MV-4-11 (cell line): ENCODE results near the gene NCOA1.
A peak's percentile ranks its signal among the peaks of the same experiment; 100 is the strongest.
"Not testable (repeated sequence)": the region's sequence is repeated elsewhere in the genome, so short reads cannot be mapped to it uniquely, and the experiment has no call there.

Experiments
- DNase-seq: peaks from one replicate; lab custom pipeline; 2025; lab: John Stamatoyannopoulos, UW

Gene NCOA1

DNA sequence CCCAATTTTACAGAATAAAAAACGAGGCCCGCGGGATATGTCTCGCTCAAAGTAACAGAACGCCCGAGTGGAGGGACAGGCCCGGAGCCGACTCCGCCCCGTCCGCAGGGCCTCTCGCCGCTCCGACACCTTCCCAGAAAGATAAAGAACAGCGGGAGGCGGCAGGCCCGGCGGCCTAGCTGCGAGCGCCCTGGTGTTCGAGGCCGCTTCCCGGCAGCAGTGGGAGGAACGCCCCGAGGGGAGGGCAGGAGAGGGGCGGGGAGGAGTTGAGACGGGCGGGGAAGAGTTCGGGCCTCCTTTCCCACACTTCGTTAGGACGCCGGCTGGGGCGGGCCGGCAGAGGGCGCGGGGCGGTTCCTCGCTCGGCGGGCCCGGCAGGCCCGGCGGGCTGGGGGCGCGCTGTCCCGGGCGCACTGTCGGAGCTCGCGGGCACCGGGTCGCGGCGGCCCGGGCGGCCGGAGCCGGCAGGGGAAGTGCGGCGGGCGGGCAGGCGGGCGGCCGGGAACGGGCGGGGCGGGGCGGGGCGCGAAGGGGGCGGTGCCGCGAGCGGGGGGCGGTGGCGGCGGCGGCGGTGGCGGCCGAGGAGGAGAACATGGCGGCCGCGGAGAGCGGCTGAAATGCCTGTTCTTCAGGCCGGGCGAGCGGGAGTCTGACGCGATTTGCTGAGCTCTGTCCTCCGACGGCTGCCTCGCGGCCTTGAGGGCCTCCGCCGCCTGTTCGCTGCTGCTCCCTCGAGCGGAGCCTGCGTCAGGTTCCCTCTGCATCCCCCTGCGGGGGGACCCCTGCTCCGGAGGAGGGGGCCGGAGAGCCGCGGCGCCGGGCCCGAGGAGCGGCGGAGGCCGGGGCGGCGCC lies at the start of gene NCOA1:
Gene NCOA1 (plus strand): TSS at position 565 of the 852 bp plus-strand sequence. CDS start 167,424 bp downstream, outside the sequence.
- DNase-seq, result peak; percentile 80

- peak; percentile 92 for DNase-seq
These were observed 42.3 kb upstream of the NCOA1 start for GRCh38 chr2:24448797-24449196.

- no peak for DNase-seq
These were observed 41.7 kb upstream of the NCOA1 start for GRCh38 chr2:24449344-24449743.

DNA sequence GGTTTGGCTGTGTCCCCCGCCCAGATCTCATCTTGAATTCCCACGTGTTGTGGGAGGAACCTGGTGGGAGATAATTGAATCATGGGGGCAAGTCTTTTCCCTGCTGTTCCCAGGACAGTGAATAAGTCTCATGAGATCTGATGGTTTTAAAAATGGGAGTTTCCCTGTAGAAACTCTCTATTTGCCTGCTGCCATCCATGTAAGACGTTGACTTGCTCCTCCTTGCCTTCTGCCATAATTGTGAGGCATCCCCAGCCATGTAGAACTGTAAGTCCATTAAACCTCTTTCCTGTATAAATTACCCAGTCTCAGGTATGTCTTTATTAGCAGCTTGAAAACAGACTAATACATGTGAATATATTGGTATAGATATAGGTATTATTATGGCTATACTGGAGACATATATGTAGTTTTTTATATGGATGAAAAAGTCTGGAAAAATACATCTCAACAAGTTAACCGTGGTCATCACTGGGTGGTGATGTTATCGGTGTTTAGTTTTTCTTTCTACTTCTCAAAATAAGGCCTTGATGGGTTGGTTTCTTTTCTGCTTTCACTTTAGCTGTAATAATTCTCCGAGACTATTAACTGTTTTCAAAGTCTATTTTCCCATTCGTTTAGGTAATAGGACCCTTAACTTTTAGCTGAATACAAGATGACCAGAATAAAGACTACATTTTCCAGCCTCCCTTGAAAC lies 39.1 kb upstream of the NCOA1 start:
- peak; percentile 47 for DNase-seq

DNA sequence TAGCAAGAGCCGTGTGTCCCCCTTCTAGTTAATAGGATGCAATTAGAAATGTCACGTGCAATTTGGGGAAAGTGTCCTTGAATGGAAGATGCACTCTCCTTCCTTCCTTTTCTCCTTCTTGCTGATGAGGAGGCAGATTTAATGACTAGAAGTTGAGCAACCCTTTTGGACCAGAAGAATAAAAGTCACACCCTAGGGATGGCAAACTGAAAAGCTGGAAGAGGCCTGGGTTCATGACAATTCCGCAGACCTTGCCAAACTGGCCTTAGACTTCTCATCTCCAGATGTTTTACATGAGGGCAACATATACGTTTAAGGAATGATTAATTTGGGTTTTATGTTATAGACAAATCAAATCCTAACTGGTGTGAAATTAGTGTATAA lies 38.6 kb upstream of the NCOA1 start:
- peak; percentile 47 for DNase-seq

DNA sequence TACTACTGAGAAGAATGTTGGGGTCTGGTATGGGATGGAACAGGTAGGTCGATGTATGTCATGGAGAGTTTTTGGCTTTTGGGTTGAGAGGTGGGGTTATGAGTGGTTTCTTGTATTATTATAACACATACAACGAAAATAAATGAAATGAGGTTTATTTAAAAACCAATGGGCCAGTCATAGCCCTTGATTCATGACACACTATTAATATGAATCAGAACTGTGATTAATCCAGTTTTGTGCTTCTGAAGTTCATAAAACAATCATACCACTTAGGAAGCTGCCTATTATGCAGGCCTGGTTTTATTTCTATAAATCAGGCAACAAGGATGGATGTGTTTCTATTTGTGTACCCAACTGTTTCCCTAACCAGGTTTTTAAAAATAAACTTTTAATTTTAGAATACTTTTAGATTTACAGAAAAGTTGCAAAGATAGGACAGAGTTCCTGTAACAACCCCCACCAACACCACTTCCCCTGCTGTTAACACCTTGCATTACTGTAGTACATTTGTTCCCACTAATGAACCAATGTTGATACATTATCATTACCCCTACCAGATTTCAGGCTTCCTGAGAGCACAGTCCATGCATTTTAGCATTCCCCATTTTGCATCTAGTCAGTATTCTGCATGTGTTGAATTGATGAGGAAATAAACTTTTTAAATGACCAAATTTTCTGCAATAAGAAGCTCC lies 37.5 kb upstream of the NCOA1 start:
- no peak for DNase-seq

- DNase-seq, result peak; percentile 15
These were observed 36.8 kb upstream of the NCOA1 start for GRCh38 chr2:24454294-24454693.

DNA sequence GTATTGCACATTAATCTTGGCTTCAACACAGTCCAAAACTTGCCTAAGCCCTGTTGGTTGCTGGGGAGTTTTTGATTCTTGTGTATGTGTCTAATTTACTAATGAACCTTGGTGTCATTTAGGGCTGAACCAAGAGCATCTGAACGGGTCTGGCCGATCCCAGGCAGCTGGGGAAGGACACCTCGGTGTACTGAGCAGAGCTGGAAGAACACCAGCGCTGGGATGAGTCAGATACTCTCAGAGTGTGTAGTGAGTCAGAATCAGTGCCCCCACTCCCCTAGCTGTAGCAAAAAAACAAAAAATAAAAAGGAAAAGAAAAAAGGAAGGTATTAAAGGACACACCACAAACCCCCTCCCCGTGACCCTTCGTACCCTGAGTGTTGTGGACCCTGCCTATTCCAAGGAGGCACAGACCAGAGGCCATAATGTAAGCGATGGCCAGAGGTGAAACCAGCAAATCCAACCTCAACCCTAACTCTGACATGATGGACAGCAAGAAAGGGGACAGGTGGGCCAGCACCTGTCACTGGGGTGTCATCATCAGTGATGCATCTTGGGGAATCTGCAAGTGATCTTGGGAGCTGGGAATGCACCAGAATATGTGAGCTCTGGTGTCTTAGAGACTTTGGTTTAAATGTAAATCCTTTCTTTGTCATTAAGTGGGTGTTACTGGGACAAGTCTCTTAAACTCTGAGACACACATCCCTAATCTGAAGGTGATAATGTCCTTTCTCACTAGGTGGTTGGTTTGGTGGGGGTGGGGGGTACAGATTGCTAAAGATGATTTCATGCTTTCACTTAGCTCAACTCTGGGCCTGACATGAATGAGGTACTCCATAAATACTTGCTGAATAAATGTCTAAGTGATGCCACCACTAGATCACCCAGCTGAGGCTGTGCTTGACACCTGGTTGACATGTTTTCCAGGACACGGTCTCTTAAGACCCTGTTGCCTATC lies 34.2 kb upstream of the NCOA1 start:
- DNase-seq, result peak; percentile 76

- no peak for DNase-seq
These were observed 33.2 kb upstream of the NCOA1 start for GRCh38 chr2:24457696-24458386.

DNA sequence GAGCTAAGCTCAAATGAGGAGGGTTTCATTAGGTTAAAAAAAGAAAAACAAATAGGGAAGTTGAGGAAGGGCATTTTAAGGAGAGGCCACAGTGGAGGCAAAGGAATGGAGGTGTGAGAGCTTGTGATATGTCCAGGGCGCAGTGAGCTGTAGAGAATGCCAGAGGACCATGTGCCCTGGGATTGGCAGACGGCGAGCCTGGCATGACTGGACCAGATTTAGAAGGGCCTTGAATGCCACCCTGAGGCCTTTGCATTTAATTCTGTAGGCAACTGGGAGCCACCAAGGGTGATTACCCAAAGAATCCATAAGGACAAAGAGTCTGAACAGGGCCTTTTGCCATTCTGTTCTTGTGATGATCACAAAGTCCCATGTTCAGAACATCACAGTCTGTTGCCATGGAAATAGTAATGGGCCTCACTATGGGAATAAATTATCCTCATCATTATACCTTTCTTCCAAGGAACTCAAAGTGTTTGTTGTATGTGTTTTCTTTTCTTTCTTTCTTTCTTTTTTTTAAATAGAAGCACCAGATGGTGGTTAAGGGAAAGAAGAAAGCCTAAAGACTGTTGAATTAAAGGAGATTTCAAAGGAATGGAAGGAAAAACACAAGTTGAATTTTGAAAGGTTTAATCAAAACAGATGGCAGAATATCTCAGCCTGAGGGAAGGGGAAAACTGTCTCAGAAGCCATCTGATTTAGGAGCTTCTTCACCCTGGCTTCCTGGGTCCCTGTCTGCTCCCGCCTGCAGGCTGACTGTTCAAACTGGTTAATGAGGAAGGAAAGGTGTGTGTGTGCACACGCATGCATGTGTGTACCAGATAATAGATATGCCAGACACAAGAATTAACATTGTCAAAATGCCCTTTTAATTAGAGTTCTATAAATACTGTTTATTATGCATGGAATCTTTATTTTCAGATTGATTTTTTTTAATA lies 31.6 kb upstream of the NCOA1 start:
- no peak for DNase-seq

DNA sequence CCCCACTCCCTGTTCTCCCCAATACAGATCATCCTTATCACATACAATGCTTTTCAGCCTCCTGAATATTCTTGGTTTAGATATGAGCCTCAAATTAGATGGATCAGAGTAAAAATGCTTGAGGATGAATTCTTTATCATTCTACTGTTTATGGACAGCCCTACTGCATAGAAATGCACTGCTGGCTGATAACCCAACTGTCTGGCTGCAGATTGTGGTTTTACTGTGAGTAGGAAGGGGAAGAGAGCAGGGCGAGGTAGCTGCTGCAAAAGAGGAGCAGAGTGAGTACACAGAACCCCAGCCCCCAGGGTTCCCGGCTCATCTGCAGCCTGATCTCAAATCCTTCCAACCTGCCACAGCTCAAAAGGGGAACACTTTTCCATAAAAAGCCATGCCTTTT lies 29.4 kb upstream of the NCOA1 start:
- DNase-seq, result peak; percentile 58

- no peak for DNase-seq
These were observed 27.8 kb upstream of the NCOA1 start for GRCh38 chr2:24463271-24463670.

GRCh38 chr2:24466871-24467870 lies 23.9 kb upstream of the NCOA1 start:
- no peak for DNase-seq

DNA sequence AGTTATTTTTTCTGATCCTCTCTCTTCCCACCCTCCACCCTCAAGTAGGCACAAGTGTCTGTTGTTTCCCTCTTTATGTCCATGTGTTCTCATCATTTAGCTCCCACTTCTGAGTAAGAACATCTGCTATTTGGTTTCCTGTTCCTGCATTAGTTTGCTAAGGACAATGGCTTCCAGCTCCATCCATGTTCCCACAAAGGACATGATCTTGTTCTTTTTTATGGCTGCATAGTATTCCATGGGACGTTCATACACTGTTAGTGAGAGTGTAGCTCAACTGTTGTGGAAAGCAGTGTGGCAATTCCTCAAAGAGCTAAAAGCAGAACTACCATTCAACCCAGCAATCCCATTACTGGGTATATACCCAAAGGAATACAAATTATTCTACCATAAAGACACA lies 22.6 kb upstream of the NCOA1 start:
- not testable (repeated sequence) for DNase-seq

DNA sequence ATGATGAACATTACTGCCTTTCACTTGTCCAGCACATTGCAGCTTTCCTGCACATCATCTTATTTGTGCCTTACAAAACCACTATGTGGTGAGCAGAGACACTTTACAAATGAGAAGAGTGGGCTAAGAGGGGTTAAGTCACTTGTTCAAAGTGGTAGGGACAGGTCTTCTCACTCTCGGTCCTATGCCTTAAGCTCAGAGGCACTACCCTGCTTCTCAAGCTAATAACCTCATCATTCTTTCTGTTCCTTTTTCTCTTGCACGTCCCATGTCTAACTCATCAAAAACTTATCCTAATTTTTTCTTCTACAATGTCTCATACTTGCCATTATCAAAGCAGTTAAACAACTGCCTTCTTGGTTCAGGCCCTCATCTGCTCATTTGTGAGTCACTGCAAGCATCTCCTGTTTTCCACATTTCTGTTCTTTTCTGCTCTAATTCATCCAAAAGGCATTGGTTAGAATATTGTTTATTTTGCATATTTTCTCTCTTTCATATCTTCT lies 21.9 kb upstream of the NCOA1 start:
- peak; percentile 57 for DNase-seq

DNA sequence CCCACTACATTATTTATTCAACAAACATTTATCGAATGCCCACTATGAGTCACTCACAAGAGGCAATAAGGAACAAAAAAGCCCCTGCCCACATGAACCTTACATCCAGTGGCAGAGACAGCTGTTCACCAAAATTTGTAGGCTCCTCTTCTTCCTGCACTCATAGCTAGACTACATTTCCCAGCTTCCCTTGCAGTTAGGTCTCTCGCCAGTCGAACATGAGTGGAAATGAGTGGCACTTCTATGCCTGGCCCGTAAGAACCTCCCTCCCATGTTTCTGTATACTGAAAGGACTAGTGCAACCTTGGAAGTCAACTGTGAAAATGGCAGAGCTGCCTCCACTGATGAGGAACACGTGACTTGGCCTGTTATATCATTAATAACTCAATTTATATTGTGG lies 19.4 kb upstream of the NCOA1 start:
- peak; percentile 3 for DNase-seq

GRCh38 chr2:24472416-24472815 lies 18.6 kb upstream of the NCOA1 start:
- DNase-seq, result no peak

DNA sequence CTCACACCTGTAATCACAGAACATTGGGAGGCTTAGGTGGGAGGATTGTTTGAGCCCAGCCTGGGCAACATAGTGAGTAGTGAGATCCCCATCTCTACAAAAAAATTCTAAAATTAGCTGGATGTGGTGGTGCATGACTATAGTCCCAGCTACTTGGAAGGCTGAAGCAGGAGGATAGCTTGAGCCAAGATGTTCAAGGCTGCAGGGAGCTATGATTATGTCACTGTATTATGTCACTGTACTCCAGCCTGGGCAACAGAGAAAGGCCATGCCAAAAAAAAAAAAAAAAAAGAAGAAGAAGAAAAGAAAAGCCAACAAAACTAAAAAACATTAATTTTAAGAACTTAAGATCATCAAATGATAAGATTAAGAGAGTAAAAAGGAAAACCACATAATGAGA lies 17.4 kb upstream of the NCOA1 start:
- DNase-seq, result no peak
